ENCODE data around the gene NDUFV3.
"Not testable (repeated sequence)": the region's sequence is repeated elsewhere in the genome, so short reads cannot be mapped to it uniquely, and the experiment has no call there.

NDUFV3 gene

DNA sequence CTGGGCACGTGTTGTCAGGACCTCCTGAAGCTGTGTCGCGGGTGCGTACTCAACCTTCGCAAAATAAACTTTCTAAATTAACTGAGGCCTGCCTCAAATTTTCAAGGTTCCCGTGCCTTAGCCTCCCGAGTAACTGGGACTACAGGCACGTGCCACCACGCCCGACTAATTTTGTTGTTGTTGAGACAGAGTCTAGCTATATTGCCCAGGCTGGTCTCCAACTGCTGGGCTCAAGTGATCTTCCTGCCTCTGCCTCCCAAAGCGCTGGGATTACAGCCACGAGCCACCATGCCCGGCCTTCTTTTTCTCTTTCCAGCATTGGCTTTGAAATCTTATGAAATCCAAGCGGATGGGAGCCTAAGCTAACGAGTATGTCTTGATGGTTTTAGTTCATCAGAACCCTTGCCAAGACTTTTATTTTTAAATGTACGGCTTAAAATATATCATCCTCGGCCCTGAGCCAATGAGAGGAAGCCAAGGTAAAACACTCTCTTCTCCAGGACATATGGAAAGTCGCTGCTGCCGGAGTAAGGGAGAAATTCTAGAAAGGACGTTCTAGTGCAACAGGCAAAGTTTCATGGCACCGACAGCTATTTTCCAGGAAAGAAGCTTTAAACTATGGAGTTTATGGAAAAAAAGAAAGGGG lies 45.0 kb downstream of the NDUFV3 start:
- FAIRE-seq, result no peak

DNA sequence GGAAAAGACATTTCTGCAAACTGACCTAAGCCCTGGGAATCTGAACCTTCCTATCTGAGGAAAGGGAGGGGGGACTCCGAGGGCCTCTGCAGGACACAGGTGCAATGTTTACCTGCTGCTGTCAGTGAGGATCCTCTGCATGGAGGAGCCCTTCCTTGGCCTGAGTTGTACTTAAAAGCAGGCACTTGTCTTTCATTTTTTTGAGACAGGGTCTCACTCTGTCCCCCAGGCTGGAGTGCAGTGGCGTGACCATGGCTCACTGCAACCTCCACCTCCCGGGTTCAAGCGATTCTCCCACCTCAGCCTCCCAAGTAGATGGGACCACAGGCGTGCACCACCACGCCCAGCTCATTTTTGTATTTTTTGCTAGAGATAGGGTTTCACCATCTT lies 45.5 kb downstream of the NDUFV3 start:
- FAIRE-seq, result not testable (repeated sequence)

DNA sequence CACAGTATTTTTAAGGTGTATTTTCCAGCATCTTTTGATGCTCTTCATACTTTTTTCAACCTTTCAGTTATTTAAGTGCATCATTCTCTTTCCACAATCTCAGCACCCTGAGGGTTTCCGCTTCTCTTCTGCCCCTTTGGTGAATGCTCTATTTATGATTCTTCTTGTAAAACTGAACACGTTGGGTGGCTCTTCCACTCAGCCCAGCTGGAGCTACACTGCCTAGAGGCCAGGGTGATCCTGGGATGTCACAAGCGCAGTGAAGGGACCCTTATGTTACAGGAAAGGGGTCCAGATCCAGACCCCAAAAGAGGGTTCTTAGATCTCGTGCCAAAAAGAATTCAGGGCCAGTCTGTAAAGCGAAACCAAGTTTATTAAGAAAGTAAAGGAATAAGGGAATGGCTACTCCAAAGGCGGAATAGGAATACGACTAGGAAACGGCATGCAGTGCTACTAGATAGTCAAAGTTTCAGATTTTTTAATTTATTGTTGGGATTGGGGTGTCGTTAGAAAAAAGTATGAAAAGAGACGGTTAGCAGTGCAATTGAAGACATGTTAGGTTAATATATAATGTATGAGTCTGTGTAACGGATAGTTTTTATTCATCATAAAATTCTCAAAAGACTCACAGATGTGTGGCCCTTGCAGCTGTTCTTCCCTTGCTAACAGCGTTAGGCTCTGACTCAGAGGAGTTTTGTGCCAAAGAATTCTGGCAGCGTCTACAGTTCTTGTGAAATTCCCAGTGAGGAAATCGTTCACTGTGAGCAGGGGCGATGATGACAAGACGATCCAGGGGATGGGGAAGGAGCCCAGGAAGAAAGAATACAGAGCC lies 46.7 kb downstream of the NDUFV3 start:
- no peak for FAIRE-seq

DNA sequence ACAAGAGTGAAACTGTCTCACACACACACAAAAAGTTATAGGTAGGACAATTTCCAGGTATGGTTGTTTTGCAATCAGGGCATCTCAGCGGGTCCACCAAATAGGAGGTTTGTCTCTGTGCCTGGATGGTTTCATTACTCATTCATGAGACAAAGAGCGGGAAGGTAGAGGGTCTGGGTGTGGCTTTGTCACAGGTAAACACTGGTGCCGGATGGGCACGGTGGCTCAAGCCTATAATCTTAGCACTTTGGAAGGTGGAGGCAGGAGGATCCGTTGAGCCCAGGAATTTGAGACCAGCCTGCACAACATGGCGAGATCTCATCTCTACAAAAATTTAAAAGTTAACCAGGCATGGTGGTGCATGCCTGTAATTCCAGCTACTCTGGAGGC lies 48.6 kb downstream of the NDUFV3 start:
- FAIRE-seq, result no peak

DNA sequence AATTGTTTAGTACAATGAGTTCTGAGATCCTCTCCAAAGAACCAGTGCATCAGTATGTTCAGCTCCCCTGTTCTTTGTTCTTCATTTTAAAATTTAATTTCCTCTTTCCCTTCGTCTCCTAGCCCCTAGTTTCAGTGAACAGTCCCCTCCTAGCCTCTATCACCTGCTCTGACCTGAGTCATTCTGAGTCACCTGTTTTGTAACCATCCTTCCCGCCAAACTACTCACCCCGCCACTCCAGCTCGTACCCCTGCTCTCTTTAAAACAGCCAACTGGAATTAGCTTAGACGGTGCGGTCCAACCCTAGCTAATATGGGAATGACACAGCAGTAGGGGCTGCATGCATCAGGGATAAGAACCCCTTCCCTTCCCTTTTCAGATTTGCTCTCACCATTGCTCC lies 49.1 kb downstream of the NDUFV3 start:
- no peak for FAIRE-seq

DNA sequence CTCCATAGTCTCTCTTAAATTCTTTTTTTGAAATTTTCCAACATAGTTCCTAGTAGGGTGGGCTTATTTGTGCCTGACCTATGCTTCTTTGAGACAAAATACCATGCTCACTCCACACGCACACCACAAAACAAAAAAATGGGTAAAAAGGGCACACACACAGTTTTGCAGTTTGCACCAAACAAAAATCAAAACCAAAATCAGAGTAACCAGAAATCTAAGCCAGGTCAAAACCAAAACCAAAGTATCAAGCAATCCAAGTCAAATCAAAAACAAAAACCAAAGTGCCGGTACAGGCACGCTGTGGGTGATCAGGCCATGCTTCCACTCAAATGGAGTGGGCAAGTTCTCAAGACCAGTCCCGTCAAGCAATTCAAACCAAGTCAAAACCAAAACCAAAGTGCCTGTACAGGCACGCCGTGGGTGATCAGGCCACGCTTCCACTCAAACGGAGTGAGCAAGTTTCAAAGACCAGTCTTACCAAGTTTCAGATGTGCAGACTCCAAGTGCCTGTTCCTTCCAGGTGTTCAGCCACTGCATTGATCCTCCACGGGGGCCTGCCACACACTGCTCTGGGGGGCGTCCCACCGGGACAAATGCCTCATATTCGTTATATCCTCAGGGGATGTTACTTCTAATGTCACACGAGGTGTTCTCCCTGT lies 56.1 kb downstream of the NDUFV3 start:
- FAIRE-seq, result not testable (repeated sequence)

DNA sequence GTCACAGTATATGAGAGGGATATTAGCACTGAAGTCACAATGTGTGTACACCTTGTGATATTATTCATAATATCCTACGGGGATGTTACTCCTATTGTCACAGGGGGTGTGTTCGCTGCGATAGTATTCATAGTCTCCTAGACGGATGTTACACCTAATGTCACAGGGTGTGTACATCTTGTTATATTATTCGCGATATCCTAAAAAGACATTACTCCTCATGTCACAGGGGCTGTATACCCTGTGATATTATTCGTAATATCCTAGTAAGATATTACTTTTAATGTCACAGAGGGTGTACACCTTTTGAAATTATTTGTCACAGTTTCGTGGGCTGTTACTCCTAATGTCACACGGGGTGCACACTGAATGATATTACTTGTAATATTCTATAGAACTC lies 58.1 kb downstream of the NDUFV3 start:
- FAIRE-seq, result not testable (repeated sequence)

DNA sequence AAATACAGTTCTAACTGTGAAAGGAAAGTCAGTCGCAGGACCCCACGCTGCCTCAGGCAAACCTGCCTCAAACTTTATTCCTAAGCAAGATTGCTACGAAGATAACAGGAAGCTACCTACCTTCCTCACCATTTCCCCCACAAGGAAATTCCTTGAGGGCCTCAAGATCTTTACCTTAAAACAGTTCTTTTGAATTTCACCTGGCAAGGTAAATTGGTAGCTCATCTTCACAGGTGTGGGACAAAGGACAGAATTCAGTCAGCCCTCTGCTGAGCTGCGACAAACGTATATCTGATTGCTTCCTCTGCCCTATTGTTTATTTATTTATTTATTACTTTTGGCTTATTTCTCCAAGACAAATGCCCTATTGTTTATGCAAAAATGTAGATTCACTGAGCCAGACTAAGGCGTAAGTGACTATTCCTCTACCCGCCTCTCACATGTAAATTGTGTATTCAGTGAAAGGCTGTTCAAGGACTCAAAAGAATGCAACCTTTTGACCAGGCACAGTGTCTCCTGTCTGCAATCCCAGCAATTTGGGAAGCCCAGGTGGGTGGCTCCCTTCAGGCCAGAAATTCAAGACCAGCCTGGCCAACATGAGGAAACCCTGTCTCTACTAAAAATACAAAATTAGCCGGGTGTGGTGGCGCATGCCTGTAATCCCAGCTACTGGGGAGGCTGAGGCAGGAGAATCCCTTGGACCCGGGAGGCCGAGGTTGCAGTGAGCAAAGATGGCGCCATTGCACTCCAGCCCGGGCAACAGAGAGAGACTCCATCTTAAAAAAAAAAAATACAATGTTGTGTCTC lies 63.9 kb downstream of the NDUFV3 start:
- FAIRE-seq, result no peak

DNA sequence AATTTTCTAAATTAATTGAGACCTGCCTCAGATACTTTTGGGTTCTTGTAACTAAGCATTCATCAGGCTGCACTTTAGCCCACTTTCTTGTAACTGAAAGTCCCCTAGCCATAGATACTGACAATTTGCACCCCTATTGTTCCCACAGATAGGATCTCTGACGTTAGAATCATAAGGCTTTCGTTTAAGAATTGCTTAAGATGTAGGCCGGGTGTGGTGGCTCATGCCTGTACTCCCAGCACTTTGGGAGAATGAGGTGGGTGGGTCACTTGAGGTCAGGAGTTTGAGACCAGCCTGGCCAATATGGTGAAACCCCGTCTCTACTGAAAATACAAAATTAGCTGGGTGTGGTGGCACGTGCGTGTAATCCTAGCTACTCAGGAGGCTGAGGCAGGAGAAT lies 65.0 kb downstream of the NDUFV3 start:
- not testable (repeated sequence) for FAIRE-seq

DNA sequence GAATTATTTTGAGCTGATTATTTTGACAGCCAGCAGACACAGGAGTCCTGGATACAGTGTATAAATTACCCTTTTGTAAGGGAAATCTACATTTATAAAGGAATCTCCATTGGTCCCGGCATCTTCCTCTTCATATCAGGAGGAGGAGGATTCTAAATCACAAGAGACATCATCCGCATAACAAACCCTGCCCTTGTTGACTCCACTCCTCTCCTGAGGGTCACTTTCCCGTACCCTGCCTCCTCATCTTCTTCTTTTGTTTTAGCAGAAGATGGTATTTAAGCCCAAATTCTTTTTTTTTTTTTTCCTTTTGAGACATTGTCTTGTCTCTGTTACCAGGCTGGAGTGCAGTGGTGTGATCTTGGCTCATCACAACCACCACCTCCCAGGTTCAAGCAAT lies 66.6 kb downstream of the NDUFV3 start:
- FAIRE-seq, result no peak

DNA sequence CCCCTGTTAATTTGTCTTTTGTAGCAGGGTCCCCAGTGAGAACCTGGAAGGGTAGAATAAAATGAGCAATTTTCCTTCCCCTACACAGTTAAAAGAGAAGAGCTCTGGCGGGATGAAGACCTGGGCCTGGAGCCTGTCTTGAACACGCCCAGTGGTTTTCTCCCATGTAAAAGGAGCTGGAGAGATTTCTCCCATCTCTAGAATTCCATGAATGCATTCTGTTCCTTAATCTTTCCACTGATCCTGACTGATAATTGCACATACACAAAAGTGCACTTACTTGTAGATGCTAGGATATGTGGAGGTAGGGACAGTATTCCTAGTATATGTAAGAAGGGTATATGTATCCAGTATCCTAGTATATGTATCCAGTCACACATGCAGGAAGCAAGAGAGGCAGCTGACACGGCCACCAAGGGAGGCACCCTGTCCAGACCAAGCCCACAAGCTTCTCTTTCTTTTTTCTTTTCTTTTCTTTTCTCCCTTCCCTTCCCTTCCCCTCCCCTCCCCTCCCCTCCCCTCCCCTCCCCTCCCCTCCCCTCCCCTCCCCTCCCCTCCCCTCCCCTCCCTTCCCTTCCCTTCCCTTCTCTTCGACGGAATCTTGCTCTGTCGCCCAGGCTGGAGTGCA lies 69.4 kb downstream of the NDUFV3 start:
- FAIRE-seq, result no peak

Measured in A204.1 (cell line).